A673 (cell line): ENCODE measurements around the gene CRLF1. TPM values are rescaled to one million over a fixed set of nuclear protein-coding genes. Genes with fewer than 3 reads are reported as not detected.

Experiments used
- BruUV-seq: library from RNA; stranded (reverse); fragments of 400-500 nt; replicated peaks from 2 replicates; lab custom pipeline; 2021; lab: Mats Ljungman, UMichigan
- CTCF ChIA-PET: fragments of 300-600 bp; sonication (Branson Sonifier 250); formaldehyde crosslinking; loops from one replicate; lab custom pipeline; 2022; ENCODE audit warnings: antibody characterized with exemption; lab: Charles Lee
- POLR2A ChIA-PET: fragments of 300-600 bp; sonication (Branson Sonifier 250); formaldehyde crosslinking; loops from one replicate; lab custom pipeline; 2022; ENCODE audit warnings: antibody characterized with exemption; ENCODE audit not compliant: low non-redundant PET; lab: Charles Lee
- DNase-seq: peaks from one replicate; pipeline ENCODE4 v3.0.0-alpha.2; 2015; ENCODE audit warnings: low spot score
- H3K27ac ChIP-seq: fragments of 200-600 bp; sonication (generic); 2 replicates; pipeline ENCODE4 v1.5.1; 2016; ENCODE audit warnings: mixed run types, low read depth, mild to moderate bottlenecking, mixed read lengths, antibody characterized with exemption, low read length; ENCODE audit not compliant: poor library complexity, severe bottlenecking
- H3K27me3 ChIP-seq: fragments of 200-600 bp; sonication (generic); replicated peaks from 2 replicates; pipeline ENCODE4 v1.6.1; 2017; ENCODE audit warnings: mixed run types, low read depth, mild to moderate bottlenecking, mixed read lengths, antibody characterized with exemption, low read length; ENCODE audit not compliant: insufficient read depth, poor library complexity
- H3K36me3 ChIP-seq: fragments of 200-600 bp; sonication (generic); 2 replicates; pipeline ENCODE4 v1.6.1; 2016; ENCODE audit warnings: mixed run types, mild to moderate bottlenecking, mixed read lengths, antibody characterized with exemption, low read length; ENCODE audit not compliant: insufficient read depth, poor library complexity, severe bottlenecking
- H3K4me1 ChIP-seq: fragments of 200-600 bp; sonication (generic); 2 replicates; pipeline ENCODE4 v1.6.1; 2017; ENCODE audit warnings: mixed run types, mild to moderate bottlenecking, mixed read lengths, antibody characterized with exemption, low read length; ENCODE audit not compliant: insufficient read depth, poor library complexity, severe bottlenecking
- H3K4me3 ChIP-seq: fragments of 200-600 bp; sonication (generic); 2 replicates; pipeline ENCODE4 v1.5.1; 2016; ENCODE audit warnings: low read depth, mixed run types, mild to moderate bottlenecking, mixed read lengths, low read length; ENCODE audit not compliant: poor library complexity, severe bottlenecking
- H3K9me3 ChIP-seq: fragments of 200-600 bp; sonication (generic); 2 replicates; pipeline ENCODE4 v1.6.1; 2016; ENCODE audit warnings: mixed run types, low read depth, mild to moderate bottlenecking, mixed read lengths, antibody characterized with exemption, low read length; ENCODE audit not compliant: poor library complexity, severe bottlenecking
- CTCF ChIP-seq: fragments of 300-800, 200-600 bp; sonication (generic); conservative IDR thresholded peaks from 2 replicates; pipeline ENCODE4 v1.5.1; 2017; ENCODE audit warnings: low read depth, mild to moderate bottlenecking, antibody characterized with exemption, low read length, moderate library complexity, mixed read lengths
- EZH2 ChIP-seq: fragments of 200-600 bp; sonication (generic); IDR thresholded peaks from 2 replicates; pipeline ENCODE4 v1.6.1; 2017; ENCODE audit warnings: borderline replicate concordance, low read depth, mild to moderate bottlenecking, mixed read lengths, antibody characterized with exemption, low read length; ENCODE audit not compliant: poor library complexity, severe bottlenecking
- intact Hi-C: fragments of 100-400 bp; cut with micrococcal nuclease; formaldehyde crosslinking; loops from one replicate; pipeline ENCODE4 v1.10.0; 2022; ENCODE audit not compliant: unreplicated experiment
- total RNA-seq: library from RNA; stranded (reverse); gene quantifications from 2 replicates; pipeline ENCODE4 v1.2.3, GENCODE V29; 2021

The CRLF1 gene
- total RNA-seq, 1 experiment from 2014 or later, result 192 TPM

- DNase-seq, result no peak
- Histone ChIP-seq H3K4me1 (peaks cover 48% of the 10 kb centered on the region), H3K36me3 (no peaks in the 10 kb centered on the region), H3K9me3 (no peaks in the 10 kb centered on the region), H3K4me3 (peak overlapping the region; percentile 56), H3K27ac (peak overlapping the region; percentile 22), H3K27me3 (no peaks in the 10 kb centered on the region)
- CTCF ChIA-PET, result no interaction called here
- intact Hi-C loops, result no loop called here
- BruUV-seq, result no TSS peak
- POLR2A ChIA-PET, result no interaction called here
- TF ChIP-seq EZH2 (no peak), CTCF (no peak)
Measured at GRCh38 chr19:18611327-18612050, 4.9 kb upstream of the CRLF1 start.

- Histone ChIP-seq H3K27me3 (no peaks in the 10 kb centered on the region), H3K4me3 (peak overlapping the region; percentile 56), H3K4me1 (peaks cover 48% of the 10 kb centered on the region), H3K36me3 (no peaks in the 10 kb centered on the region), H3K27ac (peak overlapping the region; percentile 65), H3K9me3 (no peaks in the 10 kb centered on the region)
- BruUV-seq, result no TSS peak
- no peak for DNase-seq
- intact Hi-C loops, result no loop called here
- POLR2A ChIA-PET, result no interaction called here
- CTCF ChIA-PET, result no interaction called here
- no peak for TF ChIP-seq EZH2
- TF ChIP-seq CTCF, result no peak
Measured at GRCh38 chr19:18610556-18611326, 4.1 kb upstream of the CRLF1 start.

GRCh38 chr19:18610245-18610555 is 3.6 kb upstream of the CRLF1 start:
- Histone ChIP-seq H3K36me3 (no peaks in the 10 kb centered on the region), H3K27me3 (no peaks in the 10 kb centered on the region), H3K9me3 (no peaks in the 10 kb centered on the region), H3K27ac (peak overlapping the region; percentile 65), H3K4me3 (peak overlapping the region; percentile 11), H3K4me1 (peaks cover 51% of the 10 kb centered on the region)
- CTCF ChIA-PET, result no interaction called here
- BruUV-seq, result no TSS peak
- TF ChIP-seq CTCF, result no peak
- TF ChIP-seq EZH2, result no peak
- intact Hi-C loops, result no loop called here
- DNase-seq, result no peak
- POLR2A ChIA-PET, result no interaction called here
